ENCODE results near the gene RAB31.

Gene RAB31

GRCh38 chr18:9885170-9886004 is 177.3 kb downstream of the RAB31 start, which contains the start of gene TXNDC2:
Gene TXNDC2 (plus strand): TSS chr18:9885973. CDS start chr18:9886681, 708 bp downstream.
- H3K4me1 ChIP-seq, result no peaks in the 10 kb centered on the region
- no peak within 1 kb of the TSS for H3K27ac ChIP-seq
- H2AFZ ChIP-seq, result no peak within 1 kb of the TSS
- no peaks in the 10 kb centered on the region for H3K9me3 ChIP-seq (ENCODE audit: control insufficient read depth, low read length)
- no peaks in the 10 kb centered on the region for H3K36me3 ChIP-seq (ENCODE audit: control insufficient read depth, insufficient read depth, low read length)
- no peak within 1 kb of the TSS for H3K4me2 ChIP-seq (ENCODE audit: low read length)
- TF ChIP-seq CTCF (IDR thresholded peaks at IDR 0.05), result no peak
- H3K9ac ChIP-seq, result no peak within 1 kb of the TSS
- H3K4me3 ChIP-seq (ENCODE audit: low read depth, low read length), result no peak within 1 kb of the TSS
- H3K27me3 ChIP-seq (ENCODE audit: control insufficient read depth, insufficient read depth, low read length), result no peaks in the 10 kb centered on the region
- H3K79me2 ChIP-seq, result no peaks in the 10 kb centered on the region

GRCh38 chr18:9886005-9886348 is 177.9 kb downstream of the RAB31 start:
- TF ChIP-seq CTCF (IDR thresholded peaks at IDR 0.05), result no peak
- no peaks in the 10 kb centered on the region for H3K36me3 ChIP-seq (ENCODE audit: control insufficient read depth, insufficient read depth, low read length)
- H3K4me3 ChIP-seq (ENCODE audit: low read depth, low read length), result no peak overlapping the region
- H3K4me1 ChIP-seq, result no peaks in the 10 kb centered on the region
- no peak overlapping the region for H2AFZ ChIP-seq
- no peak overlapping the region for H3K27ac ChIP-seq
- no peak overlapping the region for H3K9ac ChIP-seq
- H3K4me2 ChIP-seq (ENCODE audit: low read length), result no peak overlapping the region
- no peaks in the 10 kb centered on the region for H3K9me3 ChIP-seq (ENCODE audit: control insufficient read depth, low read length)
- no peaks in the 10 kb centered on the region for H3K79me2 ChIP-seq
- H3K27me3 ChIP-seq (ENCODE audit: control insufficient read depth, insufficient read depth, low read length), result no peaks in the 10 kb centered on the region

GRCh38 chr18:9887992-9888391 is 179.9 kb downstream of the RAB31 start:
- Histone ChIP-seq H3K27ac (no peak overlapping the region), H3K4me3 (ENCODE audit: low read depth, low read length) (no peak overlapping the region), H3K27me3 (ENCODE audit: control insufficient read depth, insufficient read depth, low read length) (no peaks in the 10 kb centered on the region), H3K36me3 (ENCODE audit: control insufficient read depth, insufficient read depth, low read length) (no peaks in the 10 kb centered on the region), H2AFZ (no peak overlapping the region), H3K9ac (no peak overlapping the region), H3K79me2 (no peaks in the 10 kb centered on the region), H3K4me2 (ENCODE audit: low read length) (no peak overlapping the region), H3K4me1 (no peaks in the 10 kb centered on the region), H3K9me3 (ENCODE audit: control insufficient read depth, low read length) (no peaks in the 10 kb centered on the region)
- no peak for TF ChIP-seq CTCF (IDR thresholded peaks at IDR 0.05)

- H3K27me3 ChIP-seq (ENCODE audit: control insufficient read depth, insufficient read depth, low read length), result no peaks in the 10 kb centered on the region
These were observed 182.1 kb downstream of the RAB31 start for GRCh38 chr18:9890196-9890595.

More at GRCh38 chr18:9890196-9890595, 182.1 kb downstream of the RAB31 start:
- H2AFZ ChIP-seq, result no peak overlapping the region
- H3K9ac ChIP-seq, result no peak overlapping the region
- H3K4me1 ChIP-seq, result no peaks in the 10 kb centered on the region
- no peak overlapping the region for H3K27ac ChIP-seq
- no peaks in the 10 kb centered on the region for H3K79me2 ChIP-seq
- H3K4me3 ChIP-seq (ENCODE audit: low read depth, low read length), result no peak overlapping the region
- H3K4me2 ChIP-seq (ENCODE audit: low read length), result no peak overlapping the region
- no peak for TF ChIP-seq CTCF (IDR thresholded peaks at IDR 0.05)
- H3K36me3 ChIP-seq (ENCODE audit: control insufficient read depth, insufficient read depth, low read length), result no peaks in the 10 kb centered on the region
- no peaks in the 10 kb centered on the region for H3K9me3 ChIP-seq (ENCODE audit: control insufficient read depth, low read length)
